HCT116 (cell line): ENCODE results near the gene TAMM41.

Experiments
- EZH2 ChIP-seq: fragments of 200-600 bp; sonication (generic); IDR thresholded peaks from 2 replicates; pipeline ENCODE4 v1.6.1; 2017; ENCODE audit warnings: antibody characterized with exemption, mixed run types
- EZH2phosphoT487 ChIP-seq: fragments of 200-600 bp; IDR thresholded peaks from 2 replicates; pipeline ENCODE4 v1.6.1; 2018; ENCODE audit warnings: antibody characterized with exemption, borderline replicate concordance
- POLR2A ChIP-seq: IDR thresholded peaks from 2 replicates; pipeline ENCODE4 v1.7.0; 2011; ENCODE audit warnings: borderline replicate concordance; ENCODE audit not compliant: insufficient read depth, insufficient read length; ENCODE audit errors: extremely low read depth
- POLR2AphosphoS5 ChIP-seq: IDR thresholded peaks from 2 replicates; pipeline ENCODE4 v1.6.1; 2011; ENCODE audit warnings: mild to moderate bottlenecking, low read depth, low read length, moderate library complexity
- SIN3A ChIP-seq: IDR thresholded peaks from 2 replicates; pipeline ENCODE4 v1.6.1; 2012; ENCODE audit warnings: low read depth
- SP1 ChIP-seq: IDR thresholded peaks from 2 replicates; pipeline ENCODE4 v1.6.1; 2012; ENCODE audit warnings: low read depth
- TCF7L2 ChIP-seq: IDR thresholded peaks from 2 replicates; pipeline ENCODE4 v1.7.0; 2011; ENCODE audit warnings: borderline replicate concordance, inconsistent platforms; ENCODE audit not compliant: insufficient read depth, insufficient read length; ENCODE audit errors: extremely low read depth
- TF ChIP-seq, protein P1 (sequence below), 3 experiments: fragments of 200-600 bp in 1 of 3; sonication (generic) in 1 of 3; IDR thresholded peaks in 2 of 3; conservative IDR thresholded peaks in 1 of 3; 2 replicates each; pipeline ENCODE4 v1.5.1; 2012 to 2017; ENCODE audit warnings: low read depth in 2 of 3, low read length in 2 of 3, antibody characterized with exemption in 1 of 3, borderline replicate concordance in 1 of 3, control low read depth in 1 of 3, mild to moderate bottlenecking in 1 of 3, mixed read lengths in 1 of 3, mixed run types in 1 of 3, moderate library complexity in 1 of 3; ENCODE audit not compliant: insufficient read depth in 1 of 3
- TF ChIP-seq, protein P2 (sequence below): IDR thresholded peaks from 2 replicates; pipeline ENCODE4 v1.6.1; 2012; ENCODE audit warnings: low read depth
- TF ChIP-seq, protein P3 (sequence below): IDR thresholded peaks from 2 replicates; pipeline ENCODE4 v1.6.1; 2012

DNA sequence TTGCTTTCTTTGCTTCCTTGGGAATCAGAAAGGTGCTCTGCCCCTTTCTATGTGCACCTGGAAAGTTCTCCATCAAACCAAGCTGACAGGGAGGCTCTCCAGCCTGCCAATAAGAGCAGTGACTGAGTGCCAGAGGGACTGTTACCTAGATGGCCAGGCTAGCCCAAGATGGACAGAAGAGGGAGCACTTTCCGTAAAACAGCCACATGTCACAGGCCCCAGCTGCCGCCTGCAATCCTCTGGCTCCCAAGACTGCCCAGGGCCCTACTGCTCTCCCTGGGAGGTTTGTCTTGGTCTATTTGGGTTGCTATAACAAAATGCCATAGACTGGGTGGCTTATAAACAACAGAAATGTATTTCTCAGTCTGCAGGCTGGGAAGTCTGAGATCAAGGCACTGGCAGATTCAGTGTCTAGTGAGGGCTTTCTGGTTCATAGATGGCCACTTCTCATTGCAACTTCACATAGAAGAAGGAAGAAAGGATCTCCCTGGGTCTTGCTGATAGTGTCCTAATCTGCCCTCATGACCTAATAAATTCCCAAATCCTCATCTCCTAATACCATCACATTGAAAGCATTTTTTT, 72.3 kb downstream of the TAMM41 start:
- TF ChIP-seq EZH2phosphoT487 (no peak), EZH2 (no peak), POLR2AphosphoS5 (no peak), SP1 (no peak), SIN3A (no peak), TCF7L2 (no peak), POLR2A (no peak)
- TF ChIP-seq, protein P1, sequence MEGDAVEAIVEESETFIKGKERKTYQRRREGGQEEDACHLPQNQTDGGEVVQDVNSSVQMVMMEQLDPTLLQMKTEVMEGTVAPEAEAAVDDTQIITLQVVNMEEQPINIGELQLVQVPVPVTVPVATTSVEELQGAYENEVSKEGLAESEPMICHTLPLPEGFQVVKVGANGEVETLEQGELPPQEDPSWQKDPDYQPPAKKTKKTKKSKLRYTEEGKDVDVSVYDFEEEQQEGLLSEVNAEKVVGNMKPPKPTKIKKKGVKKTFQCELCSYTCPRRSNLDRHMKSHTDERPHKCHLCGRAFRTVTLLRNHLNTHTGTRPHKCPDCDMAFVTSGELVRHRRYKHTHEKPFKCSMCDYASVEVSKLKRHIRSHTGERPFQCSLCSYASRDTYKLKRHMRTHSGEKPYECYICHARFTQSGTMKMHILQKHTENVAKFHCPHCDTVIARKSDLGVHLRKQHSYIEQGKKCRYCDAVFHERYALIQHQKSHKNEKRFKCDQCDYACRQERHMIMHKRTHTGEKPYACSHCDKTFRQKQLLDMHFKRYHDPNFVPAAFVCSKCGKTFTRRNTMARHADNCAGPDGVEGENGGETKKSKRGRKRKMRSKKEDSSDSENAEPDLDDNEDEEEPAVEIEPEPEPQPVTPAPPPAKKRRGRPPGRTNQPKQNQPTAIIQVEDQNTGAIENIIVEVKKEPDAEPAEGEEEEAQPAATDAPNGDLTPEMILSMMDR (IDR thresholded peaks at IDR 0.05 in 2 of 3, conservative IDR thresholded peaks at IDR 0.05 in 1 of 3; ENCODE audit: borderline replicate concordance in 1 of 3, insufficient read depth in 1 of 3, low read depth in 2 of 3, low read length in 2 of 3): peak; percentile 61 to 80 (median 66)
- TF ChIP-seq, protein P2, sequence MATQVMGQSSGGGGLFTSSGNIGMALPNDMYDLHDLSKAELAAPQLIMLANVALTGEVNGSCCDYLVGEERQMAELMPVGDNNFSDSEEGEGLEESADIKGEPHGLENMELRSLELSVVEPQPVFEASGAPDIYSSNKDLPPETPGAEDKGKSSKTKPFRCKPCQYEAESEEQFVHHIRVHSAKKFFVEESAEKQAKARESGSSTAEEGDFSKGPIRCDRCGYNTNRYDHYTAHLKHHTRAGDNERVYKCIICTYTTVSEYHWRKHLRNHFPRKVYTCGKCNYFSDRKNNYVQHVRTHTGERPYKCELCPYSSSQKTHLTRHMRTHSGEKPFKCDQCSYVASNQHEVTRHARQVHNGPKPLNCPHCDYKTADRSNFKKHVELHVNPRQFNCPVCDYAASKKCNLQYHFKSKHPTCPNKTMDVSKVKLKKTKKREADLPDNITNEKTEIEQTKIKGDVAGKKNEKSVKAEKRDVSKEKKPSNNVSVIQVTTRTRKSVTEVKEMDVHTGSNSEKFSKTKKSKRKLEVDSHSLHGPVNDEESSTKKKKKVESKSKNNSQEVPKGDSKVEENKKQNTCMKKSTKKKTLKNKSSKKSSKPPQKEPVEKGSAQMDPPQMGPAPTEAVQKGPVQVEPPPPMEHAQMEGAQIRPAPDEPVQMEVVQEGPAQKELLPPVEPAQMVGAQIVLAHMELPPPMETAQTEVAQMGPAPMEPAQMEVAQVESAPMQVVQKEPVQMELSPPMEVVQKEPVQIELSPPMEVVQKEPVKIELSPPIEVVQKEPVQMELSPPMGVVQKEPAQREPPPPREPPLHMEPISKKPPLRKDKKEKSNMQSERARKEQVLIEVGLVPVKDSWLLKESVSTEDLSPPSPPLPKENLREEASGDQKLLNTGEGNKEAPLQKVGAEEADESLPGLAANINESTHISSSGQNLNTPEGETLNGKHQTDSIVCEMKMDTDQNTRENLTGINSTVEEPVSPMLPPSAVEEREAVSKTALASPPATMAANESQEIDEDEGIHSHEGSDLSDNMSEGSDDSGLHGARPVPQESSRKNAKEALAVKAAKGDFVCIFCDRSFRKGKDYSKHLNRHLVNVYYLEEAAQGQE: no peak
- TF ChIP-seq, protein P3, sequence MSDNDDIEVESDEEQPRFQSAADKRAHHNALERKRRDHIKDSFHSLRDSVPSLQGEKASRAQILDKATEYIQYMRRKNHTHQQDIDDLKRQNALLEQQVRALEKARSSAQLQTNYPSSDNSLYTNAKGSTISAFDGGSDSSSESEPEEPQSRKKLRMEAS: peak; percentile 82; the same call in 1 of the 2 replicates
